Adrenal gland (tissue), 12 donors: ENCODE results near the gene RNU6-8. TPM values are rescaled to one million over a fixed set of nuclear protein-coding genes. Genes with fewer than 3 reads are reported as not detected.

ENCODE experiments used
- DNase-seq, 7 donors: peaks; one replicate each; pipeline ENCODE4 v3.0.0-alpha.2; 2019 to 2020
- H3K27ac ChIP-seq, 5 donors: fragments of 200-600 bp; sonication (generic) in 4 of 5; 1 replicate in 3 of 5; 2 replicates in 2 of 5; pipeline versions ENCODE4 v1.5.1 to v1.8.0; 2016 to 2020; ENCODE audit warnings: mild to moderate bottlenecking in 1 of 5
- H3K27me3 ChIP-seq: fragments of 200-600 bp; 2 replicates; pipeline ENCODE4 v1.8.0; 2021
- H3K36me3 ChIP-seq, 2 donors: fragments of 200-600 bp; replicated peaks in 1 of 2; 1 replicate in 1 of 2; 2 replicates in 1 of 2; pipeline versions ENCODE4 v1.5.1 to v1.8.0; 2018 to 2022
- H3K4me1 ChIP-seq, 2 donors: fragments of 200-600 bp; replicated peaks in 1 of 2; 1 replicate in 1 of 2; 2 replicates in 1 of 2; pipeline versions ENCODE4 v1.5.1 to v1.8.0; 2018 to 2021
- H3K4me3 ChIP-seq, 4 donors: fragments of 200-600 bp; sonication (generic) in 3 of 4; one replicate each; pipeline ENCODE4 v1.5.1; 2016 to 2018
- H3K9me3 ChIP-seq, 3 donors: fragments of 200-600 bp; sonication (generic) in 1 of 3; replicated peaks in 1 of 3; 1 replicate in 2 of 3; 2 replicates in 1 of 3; pipeline versions ENCODE4 v1.5.1 to v1.8.0; 2016 to 2021
- POLR2A ChIP-seq, 2 donors: fragments of 450-650 bp; IDR thresholded peaks; one replicate each; pipeline ENCODE4 v1.6.1; 2017; ENCODE audit warnings: antibody characterized with exemption in 2 of 2, mild to moderate bottlenecking in 2 of 2, moderate library complexity in 1 of 2
- WGBS, 4 donors: extraction: QIAGEN DNeasy Blood & Tissue Kit in 2 of 4; methylation state at CpG; one replicate each; pipeline versions ENCODE4 v1.1.5 to v1.1.7; 2013 to 2017; 5-methylcytosine and 5-hydroxymethylcytosine counted together
- intact Hi-C, 2 donors: fragments of 100-400 bp; cut with DNase I; formaldehyde crosslinking; loops; one replicate each; pipeline versions ENCODE4 v1.14.1 to v1.15.0; 2022 to 2023
- polyA plus RNA-seq, 3 donors: library from polyadenylated mRNA; stranded (reverse); fragments of 200-250 nt in 2 of 3; fragments of 350-450 nt in 1 of 3; fragmentation: Illumina TruSeq in 1 of 3; extraction: RNeasy Lipid Tissue Mini Kit (QIAGEN cat#74804) in 1 of 3; gene quantifications; one replicate each; pipeline ENCODE4 v1.2.3, GENCODE V29; 2013 to 2014
- total RNA-seq, 9 donors: library from RNA; depleted of rRNA in 4 of 9; stranded (reverse); fragments of >200 nt in 4 of 9; fragments of 120-200 nt in 1 of 9; fragmentation: NEBNext Ultra II Directional in 1 of 9; extraction: Animal tissue kit (Norgen Biotek cat#: 25700) in 1 of 9; gene quantifications; one replicate each; pipeline versions ENCODE4 v1.1.0 to v1.2.4, GENCODE V29; 2013 to 2023
- TF ChIP-seq, protein P1 (sequence below), 6 experiments: fragments of 450-650 bp in 4 of 6; fragments of 200-600 bp in 2 of 6; sonication (generic) in 1 of 6; IDR thresholded peaks; 1 replicate in 5 of 6; 2 replicates in 1 of 6; pipeline versions ENCODE4 v1.5.1 to v1.8.0; 2016 to 2021; ENCODE audit warnings: antibody characterized with exemption in 6 of 6, mild to moderate bottlenecking in 2 of 6, moderate library complexity in 1 of 6
- donor health status: healthy with polysubstance abuse.
- donor health status: Bipolar disorder and iron deficiency.
- donor health status: DM: yes; HTN: yes; CAD: no.
- donor health status: DM: no; HTN: no; CAD: no.
- donor health status: DM: no; HTN: no; CAD: no.
- donor health status: DM: yes; HTN: yes; CAD: no.

The RNU6-8 gene
- total and polyA plus RNA-seq, 12 donors = not detected

DNA sequence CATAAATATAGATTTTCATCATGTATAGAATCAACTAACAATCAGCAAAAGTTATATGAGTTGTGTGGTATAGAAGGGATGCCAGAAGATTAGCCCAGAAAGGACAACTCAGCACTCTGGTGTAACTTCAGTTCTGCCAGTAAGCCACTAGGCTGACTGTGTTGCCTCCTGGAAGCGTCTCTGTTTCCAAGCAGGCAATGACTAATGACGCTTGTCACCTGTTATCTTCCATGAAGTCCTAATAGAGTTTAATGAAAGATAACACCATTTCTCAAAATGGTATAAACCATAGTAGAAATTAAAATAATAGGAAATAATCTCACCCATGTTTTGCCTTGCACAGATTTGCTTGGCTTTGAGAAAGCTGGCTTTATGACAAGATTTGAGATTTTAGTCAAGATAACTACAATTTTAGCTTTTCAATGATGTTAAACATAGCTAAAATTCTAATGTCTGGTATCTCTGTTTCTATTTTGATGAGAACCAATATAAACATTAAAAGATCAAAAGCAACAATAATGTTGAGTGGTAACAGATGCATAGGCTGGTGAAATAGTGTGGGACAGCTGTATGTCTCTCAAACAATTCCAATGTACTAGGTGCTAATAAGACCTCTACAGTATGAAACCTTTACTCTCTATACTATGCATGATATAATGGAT is 10.2 kb downstream of the RNU6-8 start:
- Histone ChIP-seq H3K4me3 (no peak overlapping the region), H3K27me3 (no peaks in the 10 kb centered on the region), H3K4me1 (no peaks in the 10 kb centered on the region), H3K9me3 (no peaks in the 10 kb centered on the region), H3K27ac (no peak overlapping the region), H3K36me3 (no peaks in the 10 kb centered on the region)
- 66 to 75% (median 71%) methylated on average over 2 of the region's 2 CpGs for WGBS, 4 donors
- intact Hi-C loops = no loop called here
- TF ChIP-seq, protein P1, sequence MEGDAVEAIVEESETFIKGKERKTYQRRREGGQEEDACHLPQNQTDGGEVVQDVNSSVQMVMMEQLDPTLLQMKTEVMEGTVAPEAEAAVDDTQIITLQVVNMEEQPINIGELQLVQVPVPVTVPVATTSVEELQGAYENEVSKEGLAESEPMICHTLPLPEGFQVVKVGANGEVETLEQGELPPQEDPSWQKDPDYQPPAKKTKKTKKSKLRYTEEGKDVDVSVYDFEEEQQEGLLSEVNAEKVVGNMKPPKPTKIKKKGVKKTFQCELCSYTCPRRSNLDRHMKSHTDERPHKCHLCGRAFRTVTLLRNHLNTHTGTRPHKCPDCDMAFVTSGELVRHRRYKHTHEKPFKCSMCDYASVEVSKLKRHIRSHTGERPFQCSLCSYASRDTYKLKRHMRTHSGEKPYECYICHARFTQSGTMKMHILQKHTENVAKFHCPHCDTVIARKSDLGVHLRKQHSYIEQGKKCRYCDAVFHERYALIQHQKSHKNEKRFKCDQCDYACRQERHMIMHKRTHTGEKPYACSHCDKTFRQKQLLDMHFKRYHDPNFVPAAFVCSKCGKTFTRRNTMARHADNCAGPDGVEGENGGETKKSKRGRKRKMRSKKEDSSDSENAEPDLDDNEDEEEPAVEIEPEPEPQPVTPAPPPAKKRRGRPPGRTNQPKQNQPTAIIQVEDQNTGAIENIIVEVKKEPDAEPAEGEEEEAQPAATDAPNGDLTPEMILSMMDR (IDR thresholded peaks at IDR 0.05) = no peak
- no peak for TF ChIP-seq POLR2A (IDR thresholded peaks at IDR 0.05)
- no peak for DNase-seq

DNA sequence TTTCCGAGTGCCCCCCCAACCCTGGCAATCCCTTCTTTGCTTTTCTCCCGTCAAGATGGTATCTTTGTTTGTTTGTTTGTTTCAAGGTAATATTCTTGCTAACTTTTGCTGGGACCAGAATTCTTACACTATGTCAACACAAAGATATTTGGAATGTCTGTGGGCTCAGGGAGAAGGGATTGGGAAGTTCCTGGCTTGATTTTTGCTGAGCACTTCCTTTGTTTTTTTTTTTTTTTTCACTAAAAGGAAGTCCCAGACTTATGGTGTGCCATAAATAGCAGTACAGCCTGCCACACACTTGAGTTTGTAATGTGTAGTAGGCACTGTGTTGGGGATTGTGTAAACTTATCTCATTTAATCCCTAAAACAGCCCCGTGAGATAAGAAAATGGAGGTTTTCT is 12.4 kb downstream of the RNU6-8 start:
- no peak overlapping the region for H3K4me3 ChIP-seq
- H3K4me1 ChIP-seq = no peaks in the 10 kb centered on the region
- WGBS, 4 donors = 39 to 63% (median 45%) methylated on average over 3 of the region's 3 CpGs
- no peaks in the 10 kb centered on the region for H3K9me3 ChIP-seq
- no peaks in the 10 kb centered on the region for H3K27me3 ChIP-seq
- H3K27ac ChIP-seq = no peak overlapping the region
- no peaks in the 10 kb centered on the region for H3K36me3 ChIP-seq
- no peak for DNase-seq
- intact Hi-C loops = no loop called here
- no peak for TF ChIP-seq POLR2A (IDR thresholded peaks at IDR 0.05)
- TF ChIP-seq, protein P1 (IDR thresholded peaks at IDR 0.05) = no peak

DNA sequence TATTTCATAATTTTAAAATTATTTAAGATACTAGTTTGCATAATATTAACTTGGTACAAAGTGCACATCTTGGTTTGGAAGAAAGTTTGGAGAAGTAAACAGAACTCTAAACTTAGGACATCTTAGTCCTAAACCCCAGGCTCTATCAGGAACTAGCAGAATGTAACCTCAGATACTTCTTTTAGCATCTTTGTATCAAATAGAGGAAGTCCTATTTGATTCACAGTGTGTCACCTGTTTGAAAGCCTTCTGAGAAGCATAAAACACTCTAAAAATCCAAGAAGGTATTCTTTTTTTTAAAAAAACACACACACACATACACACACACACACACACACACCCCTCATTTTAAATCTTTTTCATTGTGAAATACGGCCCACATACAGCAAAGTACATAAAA is 13.3 kb downstream of the RNU6-8 start:
- Histone ChIP-seq H3K9me3 (no peaks in the 10 kb centered on the region), H3K4me1 (no peaks in the 10 kb centered on the region), H3K36me3 (no peaks in the 10 kb centered on the region), H3K27me3 (no peaks in the 10 kb centered on the region), H3K4me3 (no peak overlapping the region), H3K27ac (no peak overlapping the region)
- 62 to 87% (median 76%) methylated on average over 1 of the region's 1 CpG for WGBS, 4 donors
- intact Hi-C loops = no loop called here
- TF ChIP-seq, protein P1 (IDR thresholded peaks at IDR 0.05) = no peak
- no peak for TF ChIP-seq POLR2A (IDR thresholded peaks at IDR 0.05)
- DNase-seq = no peak

DNA sequence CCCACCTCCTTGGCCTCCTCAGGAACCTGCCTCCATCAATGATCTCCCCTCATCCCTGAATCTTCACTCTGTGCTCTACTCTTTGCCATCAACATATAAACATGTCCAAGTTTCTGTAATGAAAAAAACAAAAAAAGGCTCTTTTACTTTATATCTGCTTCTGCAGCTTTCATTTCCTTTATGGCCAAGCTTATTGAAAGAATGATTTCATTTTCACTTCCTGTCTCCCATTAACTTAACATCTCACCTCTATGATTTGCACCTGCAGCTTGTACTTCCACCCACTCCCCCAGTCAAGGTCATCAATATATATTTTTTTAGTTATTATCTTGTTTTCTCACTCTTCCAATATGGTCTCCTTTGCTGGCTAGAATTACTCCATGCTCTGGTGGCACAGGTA is 16.8 kb downstream of the RNU6-8 start:
- Histone ChIP-seq H3K4me1 (no peaks in the 10 kb centered on the region), H3K9me3 (no peaks in the 10 kb centered on the region), H3K36me3 (no peaks in the 10 kb centered on the region), H3K4me3 (no peak overlapping the region), H3K27ac (no peak overlapping the region), H3K27me3 (no peaks in the 10 kb centered on the region)
- TF ChIP-seq POLR2A (IDR thresholded peaks at IDR 0.05) = no peak
- TF ChIP-seq, protein P1 (IDR thresholded peaks at IDR 0.05) = no peak
- DNase-seq = no peak
- intact Hi-C loops = no loop called here
